ENCODE results near the gene DELE1.

DNA sequence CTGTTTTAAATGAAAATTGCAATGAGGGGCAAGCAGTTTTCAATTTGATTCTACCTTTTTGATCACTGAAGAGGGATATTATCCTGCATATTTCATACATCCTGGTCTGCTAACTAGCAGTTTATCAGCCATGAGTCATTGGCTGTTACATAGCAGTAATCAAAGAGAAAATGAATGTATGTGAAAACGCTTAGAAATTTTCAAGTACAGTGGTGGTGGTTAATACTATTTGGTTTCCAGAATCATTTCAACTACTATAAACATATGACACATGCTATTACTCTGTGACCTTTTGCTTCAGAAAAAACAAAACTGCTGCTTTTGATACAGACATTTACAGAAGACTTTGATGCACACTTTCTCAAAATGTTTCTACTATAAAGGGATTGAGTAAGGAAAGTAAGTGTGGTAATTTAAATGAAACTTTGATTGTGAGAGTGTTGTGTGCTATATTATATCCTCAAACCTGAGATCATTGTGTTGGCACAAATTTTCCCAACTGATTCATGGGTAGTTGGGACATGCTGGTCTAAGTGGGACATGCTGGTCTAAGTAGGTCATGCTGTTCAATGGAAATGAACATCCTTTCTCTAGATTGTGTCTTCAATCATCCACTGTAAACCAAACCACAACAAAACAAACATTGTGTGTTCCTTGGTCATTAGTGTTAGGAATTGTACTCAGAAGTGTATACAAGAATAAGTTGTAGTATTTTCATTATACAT is 50.4 kb downstream of the DELE1 start:
- TF ChIP-seq, protein P1, sequence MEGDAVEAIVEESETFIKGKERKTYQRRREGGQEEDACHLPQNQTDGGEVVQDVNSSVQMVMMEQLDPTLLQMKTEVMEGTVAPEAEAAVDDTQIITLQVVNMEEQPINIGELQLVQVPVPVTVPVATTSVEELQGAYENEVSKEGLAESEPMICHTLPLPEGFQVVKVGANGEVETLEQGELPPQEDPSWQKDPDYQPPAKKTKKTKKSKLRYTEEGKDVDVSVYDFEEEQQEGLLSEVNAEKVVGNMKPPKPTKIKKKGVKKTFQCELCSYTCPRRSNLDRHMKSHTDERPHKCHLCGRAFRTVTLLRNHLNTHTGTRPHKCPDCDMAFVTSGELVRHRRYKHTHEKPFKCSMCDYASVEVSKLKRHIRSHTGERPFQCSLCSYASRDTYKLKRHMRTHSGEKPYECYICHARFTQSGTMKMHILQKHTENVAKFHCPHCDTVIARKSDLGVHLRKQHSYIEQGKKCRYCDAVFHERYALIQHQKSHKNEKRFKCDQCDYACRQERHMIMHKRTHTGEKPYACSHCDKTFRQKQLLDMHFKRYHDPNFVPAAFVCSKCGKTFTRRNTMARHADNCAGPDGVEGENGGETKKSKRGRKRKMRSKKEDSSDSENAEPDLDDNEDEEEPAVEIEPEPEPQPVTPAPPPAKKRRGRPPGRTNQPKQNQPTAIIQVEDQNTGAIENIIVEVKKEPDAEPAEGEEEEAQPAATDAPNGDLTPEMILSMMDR (IDR thresholded peaks at IDR 0.05), result no peak
- no peak for TF ChIP-seq POLR2A (IDR thresholded peaks at IDR 0.05)

Data from heart left ventricle (tissue), 13 donors.